NCI-H2196 (cell line): ENCODE measurements around the gene GNMT.
A peak's percentile ranks its signal among the peaks of the same experiment; 100 is the strongest.
"Not testable (repeated sequence)": the region's sequence is repeated elsewhere in the genome, so short reads cannot be mapped to it uniquely, and the experiment has no call there.

ENCODE experiments used
- DNase-seq: peaks from one replicate; lab custom pipeline; 2025; ENCODE audit not compliant: unreplicated experiment; lab: John Stamatoyannopoulos, UW

The GNMT gene

GRCh38 chr6:42940493-42941045, 20.0 kb upstream of the GNMT start:
- DNase-seq = no peak

GRCh38 chr6:42941356-42941755, 19.2 kb upstream of the GNMT start:
- not testable (repeated sequence) for DNase-seq

- DNase-seq = no peak
These were observed 18.1 kb upstream of the GNMT start for GRCh38 chr6:42942444-42942843.

- DNase-seq = no peak
These were observed 12.6 kb upstream of the GNMT start for GRCh38 chr6:42947950-42948349.

GRCh38 chr6:42952389-42952788, 8.2 kb upstream of the GNMT start:
- DNase-seq = no peak

- DNase-seq = not testable (repeated sequence)
These were observed 6.1 kb upstream of the GNMT start for GRCh38 chr6:42954405-42954804.

GRCh38 chr6:42958125-42958524, 2.4 kb upstream of the GNMT start:
- no peak for DNase-seq

- no peak for DNase-seq
These were observed 674 bp upstream of the GNMT start for GRCh38 chr6:42959917-42960242.

GRCh38 chr6:42961020-42961470, 491 bp downstream of the GNMT start:
- DNase-seq = peak; percentile 13

- DNase-seq = no peak
These were observed 1.5 kb downstream of the GNMT start for GRCh38 chr6:42962096-42962495.

- no peak for DNase-seq
These were observed 2.1 kb downstream of the GNMT start for GRCh38 chr6:42962502-42963178.

- no peak for DNase-seq
These were observed 2.8 kb downstream of the GNMT start for GRCh38 chr6:42963179-42963854.

GRCh38 chr6:42963855-42964605, 3.5 kb downstream of the GNMT start:
- DNase-seq = peak; percentile 30

- DNase-seq = no peak
These were observed 6.0 kb downstream of the GNMT start for GRCh38 chr6:42966571-42966970.

- no peak for DNase-seq
These were observed 6.7 kb downstream of the GNMT start for GRCh38 chr6:42967228-42967627.

GRCh38 chr6:42968126-42968701, 7.7 kb downstream of the GNMT start:
- no peak for DNase-seq

GRCh38 chr6:42968783-42969182, 8.2 kb downstream of the GNMT start:
- DNase-seq = no peak

- DNase-seq = no peak
These were observed 8.9 kb downstream of the GNMT start for GRCh38 chr6:42969431-42969830.

GRCh38 chr6:42969934-42970333, 9.4 kb downstream of the GNMT start:
- DNase-seq = no peak

GRCh38 chr6:42970871-42971612, 10.5 kb downstream of the GNMT start:
- DNase-seq = no peak
